Measurements from ENCODE around the gene NLRP9. TPM values are rescaled to one million over a fixed set of nuclear protein-coding genes. Genes with fewer than 3 reads are reported as not detected.
"Not testable (repeated sequence)": the region's sequence is repeated elsewhere in the genome, so short reads cannot be mapped to it uniquely, and the experiment has no call there.

The NLRP9 gene
- total RNA-seq: not detected
- polyA plus RNA-seq: not detected

GRCh38 chr19:55738302-55738701 lies at the start of gene NLRP9:
NLRP9 (minus strand) TSS chr19:55738402; CDS start chr19:55738374, 28 bp downstream.
- 85% methylated on average over 3 of the region's 3 CpGs for WGBS
- Histone ChIP-seq H3K27ac (ENCODE audit: low read depth) (no peak within 1 kb of the TSS), H3K4me3 (ENCODE audit: low read depth, low read length) (no peak within 1 kb of the TSS), H3K4me1 (ENCODE audit: insufficient read depth) (no peaks in the 10 kb centered on the region), H3K36me3 (ENCODE audit: insufficient read depth) (no peaks in the 10 kb centered on the region)
- no peak for DNase-seq (ENCODE audit: extremely low spot score)

DNA sequence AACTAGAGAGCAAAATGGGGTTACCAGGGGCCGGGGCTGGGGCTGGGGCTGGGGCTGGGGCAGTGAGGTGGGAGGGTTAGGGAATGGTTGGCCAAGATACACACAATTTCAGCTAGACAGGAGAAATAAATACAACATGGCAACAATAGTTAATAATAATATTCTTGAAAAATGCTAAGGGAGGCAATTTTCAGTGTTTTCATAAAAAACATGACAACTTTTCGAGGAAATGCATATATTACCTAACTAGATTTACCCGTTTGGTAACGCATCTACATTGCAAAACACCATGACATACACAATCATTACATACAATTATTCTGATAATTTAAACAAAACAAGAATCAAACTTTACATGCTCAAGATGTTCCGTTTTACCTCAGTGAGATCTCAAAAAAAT lies 42.9 kb upstream of the NLRP9 start:
- Histone ChIP-seq H3K36me3 (ENCODE audit: insufficient read depth) (no peaks in the 10 kb centered on the region), H3K4me3 (ENCODE audit: low read depth, low read length) (no peak overlapping the region), H3K4me1 (ENCODE audit: insufficient read depth) (no peaks in the 10 kb centered on the region), H3K27ac (ENCODE audit: low read depth) (no peak overlapping the region)
- no peak for DNase-seq (ENCODE audit: extremely low spot score)
- 80% methylated on average over 5 of the region's 5 CpGs for WGBS

DNA sequence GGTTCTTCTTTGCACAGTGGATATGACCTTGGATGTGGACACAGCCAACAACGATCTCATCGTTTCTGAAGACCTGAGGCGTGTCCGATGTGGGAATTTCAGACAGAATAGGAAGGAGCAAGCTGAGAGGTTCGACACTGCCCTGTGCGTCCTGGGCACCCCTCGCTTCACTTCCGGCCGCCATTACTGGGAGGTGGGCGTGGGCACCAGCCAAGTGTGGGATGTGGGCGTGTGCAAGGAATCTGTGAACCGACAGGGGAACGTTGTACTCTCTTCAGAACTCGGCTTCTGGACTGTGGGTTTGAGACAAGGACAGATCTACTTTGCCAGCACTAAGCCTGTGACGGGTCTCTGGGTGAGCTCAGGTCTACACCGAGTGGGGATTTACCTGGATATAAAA lies 40.1 kb upstream of the NLRP9 start:
- H3K4me3 ChIP-seq (ENCODE audit: low read depth, low read length): no peak overlapping the region
- H3K27ac ChIP-seq (ENCODE audit: low read depth): no peak overlapping the region
- 83% methylated on average over 16 of the region's 16 CpGs for WGBS
- H3K36me3 ChIP-seq (ENCODE audit: insufficient read depth): no peaks in the 10 kb centered on the region
- DNase-seq (ENCODE audit: extremely low spot score): no peak
- no peaks in the 10 kb centered on the region for H3K4me1 ChIP-seq (ENCODE audit: insufficient read depth)

DNA sequence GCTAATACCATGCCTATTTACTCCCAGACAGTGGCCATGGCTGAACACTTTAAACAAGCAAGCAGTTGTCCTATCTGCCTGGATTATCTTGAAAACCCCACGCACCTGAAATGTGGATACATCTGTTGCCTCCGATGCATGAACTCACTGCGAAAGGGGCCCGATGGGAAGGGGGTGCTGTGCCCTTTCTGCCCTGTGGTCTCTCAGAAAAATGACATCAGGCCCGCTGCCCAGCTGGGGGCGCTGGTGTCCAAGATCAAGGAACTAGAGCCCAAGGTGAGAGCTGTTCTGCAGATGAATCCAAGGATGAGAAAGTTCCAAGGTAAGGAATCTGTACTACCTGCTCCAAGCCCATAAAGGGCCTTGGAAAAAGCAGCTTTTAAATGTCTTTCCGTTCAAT lies 39.3 kb upstream of the NLRP9 start:
- no peaks in the 10 kb centered on the region for H3K36me3 ChIP-seq (ENCODE audit: insufficient read depth)
- H3K27ac ChIP-seq (ENCODE audit: low read depth): no peak overlapping the region
- no peaks in the 10 kb centered on the region for H3K4me1 ChIP-seq (ENCODE audit: insufficient read depth)
- no peak for DNase-seq (ENCODE audit: extremely low spot score)
- 24% methylated on average over 7 of the region's 7 CpGs for WGBS
- no peak overlapping the region for H3K4me3 ChIP-seq (ENCODE audit: low read depth, low read length)

- not testable (repeated sequence) for H3K27ac ChIP-seq (ENCODE audit: low read depth); H3K4me1 ChIP-seq (ENCODE audit: insufficient read depth); DNase-seq (ENCODE audit: extremely low spot score); H3K36me3 ChIP-seq (ENCODE audit: insufficient read depth); H3K4me3 ChIP-seq (ENCODE audit: low read depth, low read length)
- 41% methylated on average over 3 of the region's 3 CpGs for WGBS
Measured at GRCh38 chr19:55769632-55770031, 31.4 kb upstream of the NLRP9 start.

- 84% methylated on average over 5 of the region's 6 CpGs for WGBS
- not testable (repeated sequence) for H3K4me3 ChIP-seq (ENCODE audit: low read depth, low read length); H3K36me3 ChIP-seq (ENCODE audit: insufficient read depth); DNase-seq (ENCODE audit: extremely low spot score); H3K27ac ChIP-seq (ENCODE audit: low read depth); H3K4me1 ChIP-seq (ENCODE audit: insufficient read depth)
Measured at GRCh38 chr19:55768818-55769217, 30.6 kb upstream of the NLRP9 start, which contains the start of gene RFPL4AL1. RFPL4AL1 (plus strand) TSS chr19:55769118; CDS start chr19:55771805, 2,687 bp downstream.

DNA sequence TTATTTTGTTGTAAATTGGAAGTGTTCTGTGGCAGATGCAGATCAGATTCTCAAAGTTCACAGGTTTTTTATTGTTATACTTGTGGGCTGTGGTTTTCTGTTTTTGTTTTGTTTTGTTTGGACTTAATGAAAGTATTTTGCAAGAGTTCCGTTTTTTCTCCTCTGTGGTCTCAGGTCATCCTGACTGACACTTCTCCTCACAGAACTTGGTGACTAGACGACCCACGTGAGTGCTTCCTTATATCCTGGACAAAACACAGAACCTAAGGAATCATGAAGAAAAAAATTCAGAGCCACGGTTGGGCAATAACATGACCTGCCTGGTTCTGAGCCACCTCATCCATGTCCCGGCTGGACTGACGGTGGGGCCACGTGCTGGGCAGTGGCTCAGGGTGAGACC lies 28.3 kb upstream of the NLRP9 start:
- 70% methylated on average over 7 of the region's 7 CpGs for WGBS
- Histone ChIP-seq H3K36me3 (ENCODE audit: insufficient read depth) (no peaks in the 10 kb centered on the region), H3K4me1 (ENCODE audit: insufficient read depth) (no peaks in the 10 kb centered on the region), H3K27ac (ENCODE audit: low read depth) (no peak overlapping the region), H3K4me3 (ENCODE audit: low read depth, low read length) (no peak overlapping the region)
- no peak for DNase-seq (ENCODE audit: extremely low spot score)

DNA sequence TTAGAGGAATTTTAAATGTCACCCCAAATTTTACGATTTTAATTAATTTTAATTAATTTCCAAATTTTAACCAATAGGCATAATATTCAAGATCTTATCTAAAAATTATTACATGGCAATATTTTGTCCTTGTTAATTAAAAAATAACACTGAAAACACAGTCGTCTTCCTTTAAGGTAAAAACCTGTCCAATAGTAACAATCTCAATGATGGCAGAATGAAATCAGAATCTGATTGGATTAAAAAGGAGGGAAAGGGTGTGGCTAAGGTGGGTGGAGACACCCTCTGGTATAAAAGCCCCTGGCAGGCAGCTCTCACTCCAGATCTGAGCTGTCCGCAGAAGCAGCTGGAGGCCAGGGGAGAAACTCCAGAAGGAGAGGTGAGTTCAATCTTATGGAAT lies 20.6 kb upstream of the NLRP9 start, which contains the start of gene RFPL4A:
TSS of gene RFPL4A (plus strand) at position 301 of the 400 bp plus-strand sequence. CDS start 2,704 bp downstream, outside the sequence.
- 94% methylated on average over 2 of the region's 3 CpGs for WGBS
- DNase-seq (ENCODE audit: extremely low spot score); H3K27ac ChIP-seq (ENCODE audit: low read depth); H3K4me1 ChIP-seq (ENCODE audit: insufficient read depth); H3K36me3 ChIP-seq (ENCODE audit: insufficient read depth); H3K4me3 ChIP-seq (ENCODE audit: low read depth, low read length): not testable (repeated sequence)

GRCh38 chr19:55756808-55757207 lies 18.6 kb upstream of the NLRP9 start:
- not testable (repeated sequence) for H3K4me1 ChIP-seq (ENCODE audit: insufficient read depth); H3K36me3 ChIP-seq (ENCODE audit: insufficient read depth); DNase-seq (ENCODE audit: extremely low spot score); H3K4me3 ChIP-seq (ENCODE audit: low read depth, low read length); H3K27ac ChIP-seq (ENCODE audit: low read depth)
- WGBS: 75% methylated on average over 4 of the region's 4 CpGs

- no peaks in the 10 kb centered on the region for H3K4me1 ChIP-seq (ENCODE audit: insufficient read depth)
- WGBS: 60% methylated on average over 3 of the region's 3 CpGs
- H3K4me3 ChIP-seq (ENCODE audit: low read depth, low read length): no peak overlapping the region
- no peaks in the 10 kb centered on the region for H3K36me3 ChIP-seq (ENCODE audit: insufficient read depth)
- H3K27ac ChIP-seq (ENCODE audit: low read depth): no peak overlapping the region
- no peak for DNase-seq (ENCODE audit: extremely low spot score)
Measured at GRCh38 chr19:55753401-55753800, 15.2 kb upstream of the NLRP9 start.

DNA sequence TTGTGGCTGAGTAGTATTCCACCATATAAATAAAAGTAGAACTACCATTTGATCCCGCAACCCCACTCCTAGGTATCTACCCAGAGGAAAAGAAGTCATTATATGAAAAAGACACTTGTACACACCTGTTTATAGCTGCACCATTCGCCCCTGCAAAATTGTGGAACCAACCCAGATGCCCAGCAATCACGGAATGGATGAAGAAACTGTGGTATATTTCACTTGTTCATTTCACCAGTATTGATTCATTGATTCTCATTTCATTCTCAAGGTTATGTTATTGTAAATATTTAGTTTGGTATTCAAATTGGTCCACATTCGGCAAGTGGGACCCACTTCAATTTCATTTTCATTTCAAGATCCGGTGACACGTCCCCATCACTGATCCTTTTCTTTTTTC lies 12.5 kb upstream of the NLRP9 start:
- Histone ChIP-seq H3K4me1 (ENCODE audit: insufficient read depth) (no peaks in the 10 kb centered on the region), H3K36me3 (ENCODE audit: insufficient read depth) (no peaks in the 10 kb centered on the region), H3K27ac (ENCODE audit: low read depth) (no peak overlapping the region), H3K4me3 (ENCODE audit: low read depth, low read length) (no peak overlapping the region)
- no peak for DNase-seq (ENCODE audit: extremely low spot score)
- 87% methylated on average over 6 of the region's 6 CpGs for WGBS

GRCh38 chr19:55730378-55730777 lies 7.8 kb downstream of the NLRP9 start:
- not testable (repeated sequence) for H3K4me3 ChIP-seq (ENCODE audit: low read depth, low read length); H3K27ac ChIP-seq (ENCODE audit: low read depth); H3K4me1 ChIP-seq (ENCODE audit: insufficient read depth); DNase-seq (ENCODE audit: extremely low spot score); H3K36me3 ChIP-seq (ENCODE audit: insufficient read depth)
- 82% methylated on average over 2 of the region's 2 CpGs for WGBS

DNA sequence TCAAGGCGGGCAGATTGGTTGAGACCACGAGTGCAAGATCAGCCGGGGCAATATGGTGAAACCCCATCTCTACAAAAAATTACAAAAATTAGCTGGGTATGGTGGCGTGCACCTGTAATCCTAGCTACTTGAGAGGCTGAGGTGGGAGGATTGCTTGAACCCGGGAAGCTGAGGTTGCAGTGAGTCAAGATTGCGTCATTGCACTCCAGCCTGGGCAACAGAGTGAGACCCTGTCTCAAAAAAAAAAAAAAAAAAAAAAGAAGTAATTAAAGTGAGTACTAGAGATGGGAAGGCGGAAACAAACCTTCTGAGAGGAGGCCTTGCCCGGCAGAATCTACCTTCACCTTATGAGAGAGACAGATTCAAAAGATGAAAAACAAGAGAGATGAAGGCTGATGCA lies 14.7 kb downstream of the NLRP9 start:
- H3K27ac ChIP-seq (ENCODE audit: low read depth): no peak overlapping the region
- H3K36me3 ChIP-seq (ENCODE audit: insufficient read depth): no peaks in the 10 kb centered on the region
- DNase-seq (ENCODE audit: extremely low spot score): no peak
- H3K4me3 ChIP-seq (ENCODE audit: low read depth, low read length): no peak overlapping the region
- 85% methylated on average over 8 of the region's 8 CpGs for WGBS
- no peaks in the 10 kb centered on the region for H3K4me1 ChIP-seq (ENCODE audit: insufficient read depth)

DNA sequence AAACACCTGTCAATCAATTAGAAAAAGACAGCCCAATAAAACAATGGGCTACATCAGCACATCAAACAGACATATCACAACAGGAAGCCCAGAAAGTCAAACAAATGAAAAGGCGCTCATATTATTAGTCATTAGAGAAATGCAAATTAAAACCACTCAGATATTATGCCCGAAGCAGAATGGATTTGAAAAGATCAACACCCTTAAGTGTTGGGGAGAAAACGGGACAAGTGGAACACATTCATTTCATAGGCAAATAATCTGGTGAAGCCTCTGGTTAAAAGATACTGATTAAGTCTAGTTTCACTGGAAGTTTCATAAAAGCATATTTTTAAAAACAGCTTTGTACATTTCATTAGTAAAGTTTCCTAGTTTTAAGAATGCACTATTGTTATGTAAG lies 17.4 kb downstream of the NLRP9 start:
- Histone ChIP-seq H3K36me3 (ENCODE audit: insufficient read depth) (no peaks in the 10 kb centered on the region), H3K4me1 (ENCODE audit: insufficient read depth) (no peaks in the 10 kb centered on the region), H3K27ac (ENCODE audit: low read depth) (no peak overlapping the region), H3K4me3 (ENCODE audit: low read depth, low read length) (no peak overlapping the region)
- no peak for DNase-seq (ENCODE audit: extremely low spot score)
- 85% methylated on average over 3 of the region's 3 CpGs for WGBS

- Histone ChIP-seq H3K4me3 (ENCODE audit: low read depth, low read length) (no peak overlapping the region), H3K27ac (ENCODE audit: low read depth) (no peak overlapping the region), H3K36me3 (ENCODE audit: insufficient read depth) (no peaks in the 10 kb centered on the region), H3K4me1 (ENCODE audit: insufficient read depth) (no peaks in the 10 kb centered on the region)
- DNase-seq (ENCODE audit: extremely low spot score): no peak
- 67% methylated on average over 5 of the region's 5 CpGs for WGBS
Measured at GRCh38 chr19:55720214-55720746, 17.9 kb downstream of the NLRP9 start.

All from urinary bladder (tissue), 4 donors.